Caco-2 (cell line): ENCODE measurements around the gene ADAMTS9. TPM values are rescaled to one million over a fixed set of nuclear protein-coding genes. Genes with fewer than 3 reads are reported as not detected.

ENCODE experiments used
- BruUV-seq: library from RNA; stranded (reverse); fragments of 400-500 nt; replicated peaks from 2 replicates; lab custom pipeline; 2021; lab: Mats Ljungman, UMichigan
- CTCF ChIA-PET: fragments of 300-600 bp; sonication (Branson Sonifier 250); formaldehyde crosslinking; loops from one replicate; lab custom pipeline; 2022; ENCODE audit warnings: antibody characterized with exemption; lab: Charles Lee
- POLR2A ChIA-PET: fragments of 300-600 bp; sonication (Branson Sonifier 250); formaldehyde crosslinking; loops from one replicate; lab custom pipeline; 2022; ENCODE audit warnings: antibody characterized with exemption; lab: Charles Lee
- DNase-seq, 2 experiments: peaks; one replicate each; pipeline versions ENCODE4 v3.0.0 to v3.0.0-alpha.2; 2020 to 2022
- H3K27me3 ChIP-seq: replicated peaks from 2 replicates; pipeline ENCODE4 v1.6.0; 2011; ENCODE audit warnings: low read length; ENCODE audit not compliant: control insufficient read depth, insufficient read depth
- H3K36me3 ChIP-seq: 2 replicates; pipeline ENCODE4 v1.5.1; 2011; ENCODE audit warnings: low read length; ENCODE audit not compliant: control insufficient read depth, insufficient read depth
- H3K4me1 ChIP-seq: fragments of 250-450 bp; sonication (Bioruptor Pico); 2 replicates; pipeline ENCODE4 v1.5.1; 2020; ENCODE audit warnings: mild to moderate bottlenecking
- H3K4me3 ChIP-seq: 2 replicates; pipeline ENCODE4 v1.5.1; 2011; ENCODE audit warnings: low read depth, mild to moderate bottlenecking, control low read depth, low read length
- H3K9me3 ChIP-seq: fragments of 250-450 bp; sonication (Bioruptor Pico); 2 replicates; pipeline ENCODE4 v1.5.1; 2020; ENCODE audit warnings: mild to moderate bottlenecking, moderate library complexity
- H3K27ac Mint-ChIP-seq: one replicate; pipeline ENCODE4 v1.8.0; 2022; ENCODE audit warnings: mixed read lengths; ENCODE audit not compliant: unreplicated experiment
- H3K27me3 Mint-ChIP-seq: one replicate; pipeline ENCODE4 v1.8.0; 2022; ENCODE audit warnings: mixed read lengths; ENCODE audit not compliant: insufficient read depth, unreplicated experiment
- H3K36me3 Mint-ChIP-seq: one replicate; pipeline ENCODE4 v1.8.0; 2022; ENCODE audit warnings: mild to moderate bottlenecking, mixed read lengths; ENCODE audit not compliant: insufficient read depth, unreplicated experiment
- H3K4me1 Mint-ChIP-seq: one replicate; pipeline ENCODE4 v1.8.0; 2022; ENCODE audit warnings: low read depth, mixed read lengths; ENCODE audit not compliant: unreplicated experiment
- H3K4me3 Mint-ChIP-seq: one replicate; pipeline ENCODE4 v1.8.0; 2022; ENCODE audit warnings: mild to moderate bottlenecking, moderate library complexity, mixed read lengths; ENCODE audit not compliant: unreplicated experiment
- H3K9me3 Mint-ChIP-seq: one replicate; pipeline ENCODE4 v1.8.0; 2022; ENCODE audit warnings: mixed read lengths; ENCODE audit not compliant: unreplicated experiment
- intact Hi-C: fragments of 100-400 bp; cut with micrococcal nuclease; formaldehyde crosslinking; loops from one replicate; pipeline ENCODE4 v1.10.0; 2022; ENCODE audit not compliant: unreplicated experiment
- total RNA-seq: library from RNA; stranded (reverse); gene quantifications from 2 replicates; pipeline ENCODE4 v1.2.3, GENCODE V29; 2022
- TF ChIP-seq, protein P1 (sequence below), 2 experiments: fragments of 200-600 bp in 1 of 2; IDR thresholded peaks; 1 replicate in 1 of 2; 2 replicates in 1 of 2; pipeline versions ENCODE4 v1.5.1 to v1.8.0; 2011 to 2022; ENCODE audit warnings: antibody characterized with exemption in 1 of 2, control low read depth in 1 of 2, inconsistent platforms in 1 of 2, low read depth in 1 of 2, low read length in 1 of 2, mild to moderate bottlenecking in 1 of 2, moderate library complexity in 1 of 2; ENCODE audit not compliant: insufficient read depth in 1 of 2, severe bottlenecking in 1 of 2, unreplicated experiment in 1 of 2

The ADAMTS9 gene
- total RNA-seq, 1 experiment from 2014 or later = 4.0 TPM

GRCh38 chr3:64654013-64654412 lies 33.8 kb downstream of the ADAMTS9 start:
- H3K36me3 Mint-ChIP-seq = no peaks in the 10 kb centered on the region
- H3K27me3 Mint-ChIP-seq = no peaks in the 10 kb centered on the region
- no peak overlapping the region for H3K27ac Mint-ChIP-seq
- CTCF ChIA-PET = no interaction called here
- H3K36me3 ChIP-seq = no peaks in the 10 kb centered on the region; the same call in 1 of the 2 replicates
- TF ChIP-seq, protein P1, sequence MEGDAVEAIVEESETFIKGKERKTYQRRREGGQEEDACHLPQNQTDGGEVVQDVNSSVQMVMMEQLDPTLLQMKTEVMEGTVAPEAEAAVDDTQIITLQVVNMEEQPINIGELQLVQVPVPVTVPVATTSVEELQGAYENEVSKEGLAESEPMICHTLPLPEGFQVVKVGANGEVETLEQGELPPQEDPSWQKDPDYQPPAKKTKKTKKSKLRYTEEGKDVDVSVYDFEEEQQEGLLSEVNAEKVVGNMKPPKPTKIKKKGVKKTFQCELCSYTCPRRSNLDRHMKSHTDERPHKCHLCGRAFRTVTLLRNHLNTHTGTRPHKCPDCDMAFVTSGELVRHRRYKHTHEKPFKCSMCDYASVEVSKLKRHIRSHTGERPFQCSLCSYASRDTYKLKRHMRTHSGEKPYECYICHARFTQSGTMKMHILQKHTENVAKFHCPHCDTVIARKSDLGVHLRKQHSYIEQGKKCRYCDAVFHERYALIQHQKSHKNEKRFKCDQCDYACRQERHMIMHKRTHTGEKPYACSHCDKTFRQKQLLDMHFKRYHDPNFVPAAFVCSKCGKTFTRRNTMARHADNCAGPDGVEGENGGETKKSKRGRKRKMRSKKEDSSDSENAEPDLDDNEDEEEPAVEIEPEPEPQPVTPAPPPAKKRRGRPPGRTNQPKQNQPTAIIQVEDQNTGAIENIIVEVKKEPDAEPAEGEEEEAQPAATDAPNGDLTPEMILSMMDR (IDR thresholded peaks at IDR 0.05; ENCODE audit: insufficient read depth in 1 of 2, low read depth in 1 of 2, low read length in 1 of 2, severe bottlenecking in 1 of 2, unreplicated experiment in 1 of 2) = no peak
- H3K9me3 ChIP-seq = no peaks in the 10 kb centered on the region
- H3K4me1 Mint-ChIP-seq = peaks cover 13% of the 10 kb centered on the region
- no peaks in the 10 kb centered on the region for H3K9me3 Mint-ChIP-seq
- no peaks in the 10 kb centered on the region for H3K27me3 ChIP-seq
- no peak overlapping the region for H3K4me3 Mint-ChIP-seq
- no peak for DNase-seq
- no TSS peak for BruUV-seq
- H3K4me1 ChIP-seq = peaks cover 4% of the 10 kb centered on the region; the same call in 1 of the 2 replicates
- H3K4me3 ChIP-seq = no peak overlapping the region
- POLR2A ChIA-PET = no interaction called here
- intact Hi-C loops = loop anchor here (5.0 kb wide), 1 partner anchor 122 kb away; no protein-coding TSS in a partner anchor

DNA sequence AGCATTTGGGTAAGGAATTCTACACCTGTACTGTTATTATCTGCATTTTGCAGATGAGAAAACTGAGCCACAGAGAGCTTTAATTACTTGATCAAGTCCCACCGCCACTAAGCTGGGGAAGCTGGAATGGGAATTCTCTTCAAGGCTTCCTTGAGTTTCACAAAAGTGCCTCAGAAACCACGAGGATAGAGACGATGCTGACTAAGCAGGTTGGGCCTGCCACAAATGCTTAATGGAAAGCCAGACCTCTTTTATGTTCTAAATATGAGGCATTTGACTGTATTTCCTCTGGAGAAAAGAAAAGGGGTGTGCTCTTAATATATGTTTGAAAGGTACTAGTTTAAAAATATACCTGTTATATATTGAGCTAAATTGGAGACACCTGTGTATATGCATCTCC lies 34.7 kb downstream of the ADAMTS9 start:
- intact Hi-C loops = loop anchor here (5.0 kb wide), 1 partner anchor 121 kb away; no protein-coding TSS in a partner anchor
- H3K4me3 Mint-ChIP-seq = no peak overlapping the region
- DNase-seq = no peak
- Histone ChIP-seq H3K9me3 (no peaks in the 10 kb centered on the region), H3K4me3 (no peak overlapping the region), H3K4me1 (peaks cover 4% of the 10 kb centered on the region; the same call in 1 of the 2 replicates), H3K36me3 (no peaks in the 10 kb centered on the region; the same call in 1 of the 2 replicates), H3K27me3 (no peaks in the 10 kb centered on the region)
- CTCF ChIA-PET = no interaction called here
- POLR2A ChIA-PET = no interaction called here
- no TSS peak for BruUV-seq
- H3K9me3 Mint-ChIP-seq = no peaks in the 10 kb centered on the region
- H3K4me1 Mint-ChIP-seq = peaks cover 13% of the 10 kb centered on the region
- H3K27ac Mint-ChIP-seq = no peak overlapping the region
- H3K27me3 Mint-ChIP-seq = no peaks in the 10 kb centered on the region
- H3K36me3 Mint-ChIP-seq = no peaks in the 10 kb centered on the region
- TF ChIP-seq, protein P1 (IDR thresholded peaks at IDR 0.05; ENCODE audit: insufficient read depth in 1 of 2, low read depth in 1 of 2, low read length in 1 of 2, severe bottlenecking in 1 of 2, unreplicated experiment in 1 of 2) = no peak

GRCh38 chr3:64651741-64652241 lies 36.0 kb downstream of the ADAMTS9 start:
- no peaks in the 10 kb centered on the region for H3K9me3 ChIP-seq
- peaks cover 13% of the 10 kb centered on the region for H3K4me1 Mint-ChIP-seq
- no peak for DNase-seq
- H3K36me3 Mint-ChIP-seq = no peaks in the 10 kb centered on the region
- TF ChIP-seq, protein P1 (IDR thresholded peaks at IDR 0.05; ENCODE audit: insufficient read depth in 1 of 2, low read depth in 1 of 2, low read length in 1 of 2, severe bottlenecking in 1 of 2, unreplicated experiment in 1 of 2) = no peak
- no peaks in the 10 kb centered on the region for H3K9me3 Mint-ChIP-seq
- H3K36me3 ChIP-seq = no peaks in the 10 kb centered on the region; the same call in 1 of the 2 replicates
- CTCF ChIA-PET = no interaction called here
- no peak overlapping the region for H3K4me3 Mint-ChIP-seq
- POLR2A ChIA-PET = no interaction called here
- no peak overlapping the region for H3K4me3 ChIP-seq
- H3K4me1 ChIP-seq = peaks cover 4% of the 10 kb centered on the region; the same call in 1 of the 2 replicates
- BruUV-seq = no TSS peak
- no peaks in the 10 kb centered on the region for H3K27me3 Mint-ChIP-seq
- H3K27me3 ChIP-seq = no peaks in the 10 kb centered on the region
- intact Hi-C loops = loop anchor here (1.0 to 5.0 kb wide), 2 partner anchors 39 to 119 kb away; no protein-coding TSS in a partner anchor
- no peak overlapping the region for H3K27ac Mint-ChIP-seq
